HG03442 (cell line): Measurements from ENCODE around the gene PLD6.

Source experiments
- ATAC-seq: cut with Tn5 transposase; IDR thresholded peaks from one replicate; pipeline ENCODE4 v1.9.1; 2021; ENCODE audit warnings: mild to moderate bottlenecking, moderate library complexity; ENCODE audit not compliant: unreplicated experiment

Gene PLD6

GRCh38 chr17:17157041-17157440, 49.1 kb downstream of the PLD6 start:
- ATAC-seq: no peak

- no peak for ATAC-seq
Measured at GRCh38 chr17:17156511-17156910, 49.6 kb downstream of the PLD6 start.

DNA sequence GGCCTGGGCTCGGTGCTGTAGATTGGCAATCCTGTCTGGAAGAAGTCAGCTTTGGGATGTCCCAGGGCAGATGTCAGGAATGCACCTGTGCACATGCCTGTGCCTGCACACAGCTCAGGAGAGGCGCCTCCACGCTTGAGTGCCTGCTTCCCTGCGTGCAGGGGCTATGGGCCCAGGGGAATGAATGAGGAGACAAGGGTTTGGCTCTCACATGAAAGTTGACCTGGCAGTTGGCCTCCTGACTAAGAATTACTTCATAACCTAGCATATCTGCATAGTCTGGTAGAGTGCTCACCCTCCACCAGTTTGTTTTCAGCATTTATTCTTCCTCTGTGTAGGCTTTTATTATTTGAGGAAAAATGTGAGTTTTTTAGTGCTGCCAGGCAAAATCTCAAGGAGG, 50.0 kb downstream of the PLD6 start:
- ATAC-seq: no peak

GRCh38 chr17:17155568-17155967, 50.6 kb downstream of the PLD6 start:
- ATAC-seq: no peak

- no peak for ATAC-seq
Measured at GRCh38 chr17:17154981-17155380, 51.2 kb downstream of the PLD6 start.

- no peak for ATAC-seq
Measured at GRCh38 chr17:17154556-17154955, 51.6 kb downstream of the PLD6 start.

DNA sequence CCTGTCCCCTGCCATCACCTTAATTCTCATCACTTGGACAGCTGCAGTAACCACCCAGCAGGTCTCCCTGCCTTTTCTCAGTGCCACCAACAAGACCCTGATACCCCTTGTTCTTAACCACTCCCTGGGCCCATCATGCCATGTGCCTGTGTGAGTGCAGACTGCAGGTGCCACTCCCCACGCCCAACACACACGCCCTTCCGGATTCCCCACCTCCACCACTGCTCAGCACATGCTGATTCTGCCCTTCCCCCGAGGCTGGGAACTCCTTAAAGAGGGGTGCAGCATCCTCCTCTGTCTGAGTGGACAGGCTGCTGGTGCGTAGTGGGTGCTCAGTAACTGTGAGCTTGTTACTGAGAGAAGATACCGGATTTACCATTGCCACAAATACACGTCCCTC, 52.4 kb downstream of the PLD6 start:
- no peak for ATAC-seq

- ATAC-seq: no peak
Measured at GRCh38 chr17:17153071-17153470, 53.1 kb downstream of the PLD6 start.

- no peak for ATAC-seq
Measured at GRCh38 chr17:17152385-17152784, 53.7 kb downstream of the PLD6 start.

DNA sequence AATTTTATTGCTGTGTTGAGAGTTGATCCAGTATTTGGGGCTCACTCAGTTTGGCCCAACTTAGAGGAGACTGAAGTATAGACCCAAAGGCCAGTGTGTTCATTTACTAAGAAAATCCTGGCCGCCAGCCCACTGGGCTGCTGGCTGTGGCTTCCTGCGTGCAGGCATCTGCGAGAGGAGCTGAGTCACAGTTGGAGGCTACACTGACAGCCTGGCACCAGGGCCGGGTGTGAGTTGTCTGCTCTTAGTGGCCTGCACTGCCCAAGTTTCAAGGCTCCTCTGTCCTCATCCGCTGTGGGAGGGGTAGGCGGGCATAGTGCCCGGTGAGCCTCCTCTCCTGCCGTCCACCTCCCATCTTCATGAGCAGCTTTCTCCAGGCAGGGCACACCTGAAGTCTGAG, 54.2 kb downstream of the PLD6 start:
- no peak for ATAC-seq

DNA sequence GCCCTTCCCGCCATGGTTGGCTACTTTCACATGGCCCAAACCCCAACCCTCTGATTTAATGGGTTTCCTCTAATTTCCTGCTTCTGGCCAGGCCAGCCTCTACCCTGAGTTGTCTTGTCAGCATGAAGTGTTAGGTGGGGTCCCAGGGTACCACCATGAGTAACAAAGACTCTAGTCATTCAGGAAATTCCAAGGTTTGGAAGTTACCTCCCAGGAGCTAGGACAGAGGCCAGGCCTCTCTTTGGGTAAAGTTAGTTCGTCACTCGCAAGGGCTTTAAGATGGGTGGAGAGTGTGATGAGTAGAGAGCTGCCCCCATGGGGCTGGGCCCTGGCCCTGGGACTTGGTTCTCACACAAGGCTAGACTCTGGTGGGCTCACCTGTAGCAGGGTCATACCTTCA, 54.6 kb downstream of the PLD6 start:
- ATAC-seq: no peak

GRCh38 chr17:17151055-17151454, 55.1 kb downstream of the PLD6 start:
- no peak for ATAC-seq
